Gastroesophageal sphincter (tissue), 4 donors: ENCODE results near the gene SMG5. TPM values are rescaled to one million over a fixed set of nuclear protein-coding genes. Genes with fewer than 3 reads are reported as not detected.

ENCODE experiments used
- ATAC-seq: fragments of 150-250 bp; one replicate; pipeline ENCODE4 v1.9.1; 2016; ENCODE audit warnings: mild to moderate bottlenecking, moderate library complexity
- H3K27ac ChIP-seq, 4 donors: fragments of 200-600 bp; sonication (generic) in 3 of 4; 1 replicate in 3 of 4; 2 replicates in 1 of 4; pipeline ENCODE4 v1.5.1; 2016 to 2019
- H3K27me3 ChIP-seq: fragments of 200-600 bp; sonication (generic); one replicate; pipeline ENCODE4 v1.5.1; 2019
- H3K36me3 ChIP-seq, 2 donors: fragments of 200-600 bp; sonication (generic); one replicate each; pipeline ENCODE4 v1.5.1; 2019; ENCODE audit warnings: control low read depth in 1 of 2
- H3K4me1 ChIP-seq, 3 donors: fragments of 200-600 bp; sonication (generic); 1 replicate in 2 of 3; 2 replicates in 1 of 3; pipeline ENCODE4 v1.5.1; 2016 to 2019; ENCODE audit warnings: control low read depth in 2 of 3
- H3K4me3 ChIP-seq, 2 donors: fragments of 200-600 bp; sonication (generic); one replicate each; pipeline ENCODE4 v1.5.1; 2019; ENCODE audit warnings: mild to moderate bottlenecking in 1 of 2, moderate library complexity in 1 of 2
- H3K9me3 ChIP-seq, 3 donors: fragments of 200-600 bp; sonication (generic); one replicate each; pipeline ENCODE4 v1.5.1; 2017 to 2019; ENCODE audit warnings: control low read depth in 2 of 3
- EP300 ChIP-seq: sonication (generic); formaldehyde crosslinking; IDR thresholded peaks from one replicate; pipeline ENCODE4 v1.6.1; 2017; ENCODE audit warnings: antibody characterized with exemption, mild to moderate bottlenecking
- POLR2A ChIP-seq, 2 donors: fragments of 450-650 bp; IDR thresholded peaks; one replicate each; pipeline ENCODE4 v1.6.1; 2017; ENCODE audit warnings: antibody characterized with exemption in 2 of 2, mild to moderate bottlenecking in 2 of 2, moderate library complexity in 1 of 2
- POLR2AphosphoS5 ChIP-seq: sonication (generic); formaldehyde crosslinking; IDR thresholded peaks from one replicate; pipeline ENCODE4 v1.6.1; 2017; ENCODE audit warnings: antibody characterized with exemption
- WGBS, 2 donors: methylation state at CpG; one replicate each; pipeline ENCODE4 v1.1.5; 2018; ENCODE audit warnings: low coverage in 1 of 2; 5-methylcytosine and 5-hydroxymethylcytosine counted together
- total RNA-seq, 4 donors: library from RNA; depleted of rRNA; stranded (reverse); fragments of >200 nt; gene quantifications; one replicate each; pipeline ENCODE4 v1.1.0, GENCODE V29; 2016
- TF ChIP-seq, protein P1 (sequence below), 4 experiments: fragments of 200-600 bp in 2 of 4; fragments of 450-650 bp in 2 of 4; sonication (generic) in 1 of 4; IDR thresholded peaks; one replicate each; pipeline ENCODE4 v1.5.1; 2017 to 2019; ENCODE audit warnings: antibody characterized with exemption in 4 of 4, mild to moderate bottlenecking in 2 of 4, moderate library complexity in 2 of 4

Gene SMG5
- total RNA-seq, 4 donors from 2014 or later, result 60.2 to 106 (median 69.1) TPM

DNA sequence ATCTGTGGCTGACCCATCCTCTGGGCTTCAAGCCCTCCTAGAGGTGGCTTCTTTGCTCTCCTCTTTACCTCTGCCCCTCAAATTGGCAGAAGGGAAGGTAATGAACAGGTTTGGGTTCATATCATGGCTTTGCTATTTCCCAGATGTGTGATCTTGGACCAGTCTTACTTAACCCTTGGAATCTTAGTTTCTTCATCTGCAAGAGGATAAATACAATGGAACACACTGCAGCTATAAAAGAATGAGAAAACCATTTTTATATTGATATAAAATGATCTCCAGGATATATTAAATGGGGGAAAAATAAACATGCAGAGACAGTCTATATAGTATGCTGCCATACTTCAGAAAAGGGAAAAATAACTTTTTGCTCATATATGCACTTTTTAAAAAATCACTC lies 7.2 kb upstream of the SMG5 start:
- H3K9me3 ChIP-seq, result no peaks in the 10 kb centered on the region
- TF ChIP-seq, protein P1, sequence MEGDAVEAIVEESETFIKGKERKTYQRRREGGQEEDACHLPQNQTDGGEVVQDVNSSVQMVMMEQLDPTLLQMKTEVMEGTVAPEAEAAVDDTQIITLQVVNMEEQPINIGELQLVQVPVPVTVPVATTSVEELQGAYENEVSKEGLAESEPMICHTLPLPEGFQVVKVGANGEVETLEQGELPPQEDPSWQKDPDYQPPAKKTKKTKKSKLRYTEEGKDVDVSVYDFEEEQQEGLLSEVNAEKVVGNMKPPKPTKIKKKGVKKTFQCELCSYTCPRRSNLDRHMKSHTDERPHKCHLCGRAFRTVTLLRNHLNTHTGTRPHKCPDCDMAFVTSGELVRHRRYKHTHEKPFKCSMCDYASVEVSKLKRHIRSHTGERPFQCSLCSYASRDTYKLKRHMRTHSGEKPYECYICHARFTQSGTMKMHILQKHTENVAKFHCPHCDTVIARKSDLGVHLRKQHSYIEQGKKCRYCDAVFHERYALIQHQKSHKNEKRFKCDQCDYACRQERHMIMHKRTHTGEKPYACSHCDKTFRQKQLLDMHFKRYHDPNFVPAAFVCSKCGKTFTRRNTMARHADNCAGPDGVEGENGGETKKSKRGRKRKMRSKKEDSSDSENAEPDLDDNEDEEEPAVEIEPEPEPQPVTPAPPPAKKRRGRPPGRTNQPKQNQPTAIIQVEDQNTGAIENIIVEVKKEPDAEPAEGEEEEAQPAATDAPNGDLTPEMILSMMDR (IDR thresholded peaks at IDR 0.05), result no peak
- TF ChIP-seq POLR2A (IDR thresholded peaks at IDR 0.05), result no peak
- TF ChIP-seq EP300, result no peak
- no peak for TF ChIP-seq POLR2AphosphoS5
- peaks cover 0 to 47% (median 6%) of the 10 kb centered on the region in 3 donors for H3K4me1 ChIP-seq
- no peak overlapping the region for H3K4me3 ChIP-seq
- H3K27me3 ChIP-seq, result no peaks in the 10 kb centered on the region
- no peak overlapping the region for H3K27ac ChIP-seq
- no peak for ATAC-seq
- peaks cover 0 to 36% of the 10 kb centered on the region in 2 donors for H3K36me3 ChIP-seq

DNA sequence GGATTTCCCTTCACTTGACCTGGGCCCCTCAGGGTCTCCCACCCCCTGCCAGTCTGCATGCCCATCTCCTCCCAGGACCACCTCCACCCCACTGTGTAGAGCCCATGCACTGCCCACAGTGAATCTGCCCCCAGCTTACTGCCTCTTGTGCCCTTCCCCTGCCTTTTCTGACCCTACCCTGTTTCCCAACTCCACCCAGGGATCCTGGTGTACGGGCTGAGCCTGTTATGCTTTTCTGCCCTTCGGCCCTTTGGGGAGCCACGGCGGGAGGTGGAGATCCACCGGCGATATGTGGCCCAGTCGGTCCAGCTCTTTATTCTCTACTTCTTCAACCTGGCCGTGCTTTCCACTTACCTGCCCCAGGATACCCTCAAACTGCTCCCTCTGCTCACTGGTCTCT lies 3.4 kb upstream of the SMG5 start:
- Histone ChIP-seq H3K27ac (no peak overlapping the region), H3K36me3 (peaks cover 0 to 22% of the 10 kb centered on the region in 2 donors), H3K4me3 (no peak overlapping the region), H3K9me3 (no peaks in the 10 kb centered on the region), H3K4me1 (peaks cover 4 to 33% (median 16%) of the 10 kb centered on the region in 3 donors), H3K27me3 (no peaks in the 10 kb centered on the region)
- TF ChIP-seq EP300, result no peak
- TF ChIP-seq, protein P1 (IDR thresholded peaks at IDR 0.05), result no peak
- TF ChIP-seq POLR2AphosphoS5, result no peak
- TF ChIP-seq POLR2A (IDR thresholded peaks at IDR 0.05), result no peak
- no peak for ATAC-seq
- 90 to 95% methylated on average over 6 to 8 of the region's 8 CpGs for WGBS, 2 donors

DNA sequence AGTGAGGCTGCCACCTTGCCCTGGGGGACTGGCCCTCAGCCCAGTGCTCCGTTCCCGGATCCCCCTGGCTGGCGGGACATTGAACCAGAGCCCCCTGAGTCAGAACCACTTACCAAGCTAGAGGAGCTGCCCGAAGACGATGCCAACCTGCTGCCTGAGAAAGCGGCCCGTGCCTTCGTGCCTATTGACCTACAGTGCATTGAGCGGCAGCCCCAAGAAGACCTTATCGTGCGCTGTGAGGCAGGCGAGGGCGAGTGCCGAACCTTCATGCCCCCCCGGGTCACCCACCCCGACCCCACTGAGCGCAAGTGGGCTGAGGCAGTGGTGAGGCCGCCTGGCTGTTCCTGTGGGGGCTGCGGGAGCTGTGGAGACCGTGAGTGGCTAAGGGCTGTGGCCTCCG lies 2.8 kb upstream of the SMG5 start:
- 97% methylated on average over 6 of the region's 21 CpGs; no CpG with 5 or more reads in 1 of the 2 donors for WGBS, 2 donors
- Histone ChIP-seq H3K9me3 (no peaks in the 10 kb centered on the region), H3K27ac (no peak overlapping the region), H3K4me1 (peaks cover 4 to 33% (median 17%) of the 10 kb centered on the region in 3 donors), H3K4me3 (no peak overlapping the region), H3K27me3 (no peaks in the 10 kb centered on the region), H3K36me3 (peaks cover 0 to 22% of the 10 kb centered on the region in 2 donors)
- ATAC-seq, result no peak
- no peak for TF ChIP-seq POLR2AphosphoS5

DNA sequence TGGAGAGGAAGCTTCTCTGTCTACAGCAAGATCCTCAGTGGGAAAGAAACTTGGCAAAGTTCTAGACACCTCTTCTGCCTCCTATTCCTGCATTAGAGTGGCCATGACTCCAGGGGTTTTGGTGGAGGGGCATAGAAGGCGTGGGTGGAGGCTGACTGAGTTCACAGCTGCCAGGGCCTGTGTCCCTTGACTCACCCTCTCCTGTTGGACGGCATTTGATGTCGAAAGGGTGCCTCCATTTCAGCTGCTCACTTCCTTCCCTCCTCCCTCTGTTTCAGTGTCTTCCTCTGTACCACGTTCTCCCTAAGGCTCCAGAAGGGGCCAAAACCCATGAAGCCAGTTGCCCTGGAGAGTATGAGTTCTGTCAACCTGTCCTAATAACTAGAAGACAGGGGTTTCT lies 2.1 kb upstream of the SMG5 start:
- peaks cover 0 to 27% of the 10 kb centered on the region in 2 donors for H3K36me3 ChIP-seq
- H3K4me1 ChIP-seq, result peaks cover 4 to 36% (median 17%) of the 10 kb centered on the region in 3 donors
- ATAC-seq, result no peak
- 59 to 100% methylated on average over 1 to 2 of the region's 4 CpGs for WGBS, 2 donors
- no peaks in the 10 kb centered on the region for H3K27me3 ChIP-seq
- H3K9me3 ChIP-seq, result no peaks in the 10 kb centered on the region
- H3K4me3 ChIP-seq, result no peak overlapping the region
- TF ChIP-seq, protein P1 (IDR thresholded peaks at IDR 0.05), result no peak
- no peak for TF ChIP-seq POLR2AphosphoS5
- no peak for TF ChIP-seq EP300
- TF ChIP-seq POLR2A (IDR thresholded peaks at IDR 0.05), result no peak
- H3K27ac ChIP-seq, result no peak overlapping the region

DNA sequence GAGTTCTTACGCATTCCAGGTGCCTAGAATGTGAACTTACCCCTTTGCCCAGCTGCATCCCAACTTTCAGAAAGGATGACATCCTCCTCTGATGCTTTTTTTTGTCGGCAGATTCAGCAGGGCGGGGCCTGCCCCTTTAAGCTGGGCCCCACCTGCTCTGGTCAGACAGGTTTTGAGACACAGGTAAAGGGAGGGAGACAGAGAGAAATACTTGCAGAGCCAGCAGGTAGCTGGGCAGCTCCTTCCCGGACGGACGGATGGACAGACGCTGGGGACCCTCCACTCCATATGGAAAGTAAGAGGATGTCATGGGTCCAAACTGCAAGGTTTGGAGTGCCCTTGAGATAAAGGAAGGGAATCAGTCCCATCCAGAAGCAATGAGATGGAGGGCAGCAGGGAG lies 1.5 kb upstream of the SMG5 start, which contains the start of gene TMEM79:
TSS of gene TMEM79 (plus strand) at position 214 of the 400 bp plus-strand sequence. CDS start 902 bp downstream, outside the sequence.
- H3K27me3 ChIP-seq, result no peaks in the 10 kb centered on the region
- WGBS, 2 donors, result 80 to 100% methylated on average over 2 of the region's 7 CpGs
- no peak for ATAC-seq

More for the DNA sequence above, 1.5 kb upstream of the SMG5 start, which contains the start of gene TMEM79:
- H3K36me3 ChIP-seq, result peaks cover 0 to 31% of the 10 kb centered on the region in 2 donors
- H3K9me3 ChIP-seq, result no peaks in the 10 kb centered on the region
- H3K4me1 ChIP-seq, result peaks cover 4 to 43% (median 17%) of the 10 kb centered on the region in 3 donors
- H3K4me3 ChIP-seq, result peak within 1 kb of the TSS; percentile 82 to 95
- no peak for TF ChIP-seq POLR2AphosphoS5
- TF ChIP-seq, protein P1 (IDR thresholded peaks at IDR 0.05), result no peak
- TF ChIP-seq POLR2A (IDR thresholded peaks at IDR 0.05), result no peak
- TF ChIP-seq EP300, result no peak
- H3K27ac ChIP-seq, result peak within 1 kb of the TSS; percentile 8 to 91 (median 91)
